ENCODE data around the gene PMAIP1.

PMAIP1 gene

GRCh38 chr18:59916746-59917145 is 16.9 kb downstream of the PMAIP1 start:
- DNase-seq: no peak

GRCh38 chr18:59917422-59917821 is 17.6 kb downstream of the PMAIP1 start:
- no peak for DNase-seq

GRCh38 chr18:59918320-59918755 is 18.5 kb downstream of the PMAIP1 start:
- DNase-seq: no peak

- DNase-seq: no peak
Measured at GRCh38 chr18:59918997-59919396, 19.2 kb downstream of the PMAIP1 start.

- no peak for DNase-seq
Measured at GRCh38 chr18:59921384-59921891, 21.6 kb downstream of the PMAIP1 start.

GRCh38 chr18:59923539-59924196 is 23.9 kb downstream of the PMAIP1 start:
- DNase-seq: no peak

GRCh38 chr18:59926131-59926530 is 26.3 kb downstream of the PMAIP1 start:
- DNase-seq: no peak

GRCh38 chr18:59927246-59927825 is 27.5 kb downstream of the PMAIP1 start:
- no peak for DNase-seq

GRCh38 chr18:59928201-59928600 is 28.4 kb downstream of the PMAIP1 start:
- DNase-seq: no peak

GRCh38 chr18:59929621-59930295 is 30.0 kb downstream of the PMAIP1 start:
- no peak for DNase-seq

GRCh38 chr18:59932401-59932800 is 32.6 kb downstream of the PMAIP1 start:
- no peak for DNase-seq

- DNase-seq: no peak
Measured at GRCh38 chr18:59938676-59939075, 38.9 kb downstream of the PMAIP1 start.

- DNase-seq: no peak
Measured at GRCh38 chr18:59939127-59939526, 39.3 kb downstream of the PMAIP1 start.

GRCh38 chr18:59940068-59940467 is 40.3 kb downstream of the PMAIP1 start:
- DNase-seq: no peak

GRCh38 chr18:59941331-59941730 is 41.5 kb downstream of the PMAIP1 start:
- DNase-seq: no peak

GRCh38 chr18:59942601-59943000 is 42.8 kb downstream of the PMAIP1 start:
- no peak for DNase-seq

- DNase-seq: no peak
Measured at GRCh38 chr18:59945544-59945943, 45.7 kb downstream of the PMAIP1 start.

GRCh38 chr18:59950215-59950944 is 50.6 kb downstream of the PMAIP1 start:
- DNase-seq: no peak

GRCh38 chr18:59951591-59951990 is 51.8 kb downstream of the PMAIP1 start:
- DNase-seq: no peak

- DNase-seq: no peak
Measured at GRCh38 chr18:59952283-59953007, 52.6 kb downstream of the PMAIP1 start.

Measured in activated effector memory CD4-positive, alpha-beta T cell treated with Interleukin-2 at 50 U/mL for 16 hours (primary cell).